Measurements from ENCODE around the gene PPP1R7.
"Not testable (repeated sequence)": the region's sequence is repeated elsewhere in the genome, so short reads cannot be mapped to it uniquely, and the experiment has no call there.

The PPP1R7 gene

GRCh38 chr2:241177526-241178334 lies 27.5 kb downstream of the PPP1R7 start:
- DNase-seq, result no peak

- no peak for DNase-seq
Measured at GRCh38 chr2:241178961-241179360, 28.7 kb downstream of the PPP1R7 start.

GRCh38 chr2:241179899-241180298 lies 29.6 kb downstream of the PPP1R7 start:
- DNase-seq, result no peak

- DNase-seq, result no peak
Measured at GRCh38 chr2:241180495-241180894, 30.2 kb downstream of the PPP1R7 start.

- no peak for DNase-seq
Measured at GRCh38 chr2:241182126-241182525, 31.9 kb downstream of the PPP1R7 start.

- DNase-seq, result no peak
Measured at GRCh38 chr2:241182531-241183133, 32.4 kb downstream of the PPP1R7 start.

- DNase-seq, result no peak
Measured at GRCh38 chr2:241183221-241183620, 33.0 kb downstream of the PPP1R7 start.

- DNase-seq, result no peak
Measured at GRCh38 chr2:241184901-241185300, 34.6 kb downstream of the PPP1R7 start.

- no peak for DNase-seq
Measured at GRCh38 chr2:241185961-241186360, 35.7 kb downstream of the PPP1R7 start.

GRCh38 chr2:241187101-241187917 lies 37.0 kb downstream of the PPP1R7 start:
- no peak for DNase-seq

- no peak for DNase-seq
Measured at GRCh38 chr2:241187918-241188234, 37.6 kb downstream of the PPP1R7 start.

GRCh38 chr2:241188361-241189092 lies 38.3 kb downstream of the PPP1R7 start, which contains the start of gene ANO7:
Gene ANO7, plus strand, starts transcription at chr2:241188677. Its CDS starts 1,387 bp downstream, at chr2:241190064.
- DNase-seq, result no peak

- no peak for DNase-seq
Measured at GRCh38 chr2:241189093-241189855, 39.0 kb downstream of the PPP1R7 start.

- no peak for DNase-seq
Measured at GRCh38 chr2:241189856-241190201, 39.6 kb downstream of the PPP1R7 start.

- no peak for DNase-seq
Measured at GRCh38 chr2:241190291-241190981, 40.2 kb downstream of the PPP1R7 start.

- DNase-seq, result no peak
Measured at GRCh38 chr2:241191081-241191480, 40.8 kb downstream of the PPP1R7 start.

- DNase-seq, result no peak
Measured at GRCh38 chr2:241193271-241193670, 43.0 kb downstream of the PPP1R7 start.

GRCh38 chr2:241194811-241195210 lies 44.5 kb downstream of the PPP1R7 start:
- DNase-seq, result no peak

GRCh38 chr2:241195506-241196130 lies 45.4 kb downstream of the PPP1R7 start:
- no peak for DNase-seq

- not testable (repeated sequence) for DNase-seq
Measured at GRCh38 chr2:241197246-241197645, 47.0 kb downstream of the PPP1R7 start.

- no peak for DNase-seq
Measured at GRCh38 chr2:241197947-241198346, 47.7 kb downstream of the PPP1R7 start.
